H7 (cell line): ENCODE measurements around the gene BCKDHB. TPM values are rescaled to one million over a fixed set of nuclear protein-coding genes. Genes with fewer than 3 reads are reported as not detected.
"Not testable (repeated sequence)": the region's sequence is repeated elsewhere in the genome, so short reads cannot be mapped to it uniquely, and the experiment has no call there.

Experiments
- DNase-seq: peaks from one replicate; pipeline ENCODE4 v3.0.0; 2012
- H3K27me3 ChIP-seq: 2 replicates; pipeline ENCODE4 v1.6.0; 2011; ENCODE audit warnings: mild to moderate bottlenecking, low read length; ENCODE audit not compliant: control insufficient read depth, insufficient read depth
- H3K36me3 ChIP-seq: replicated peaks from 2 replicates; pipeline ENCODE4 v1.5.1; 2011; ENCODE audit warnings: low read length; ENCODE audit not compliant: control insufficient read depth, insufficient read depth
- H3K4me3 ChIP-seq: 2 replicates; pipeline ENCODE4 v1.5.1; 2011; ENCODE audit warnings: low read depth, mild to moderate bottlenecking, control low read depth, low read length, moderate library complexity; ENCODE audit not compliant: insufficient read depth
- total RNA-seq: library from RNA; depleted of rRNA; stranded (reverse); fragments of >200 nt; shearing (Covaris generic); gene quantifications from 2 replicates; pipeline ENCODE4 v1.2.3, GENCODE V29; 2014

The BCKDHB gene
- total RNA-seq, 1 experiment from 2014 or later = 17.4 TPM

GRCh38 chr6:80235647-80236046, 129.2 kb downstream of the BCKDHB start:
- Histone ChIP-seq H3K4me3 (no peak overlapping the region), H3K27me3 (no peaks in the 10 kb centered on the region), H3K36me3 (no peaks in the 10 kb centered on the region)
- DNase-seq = no peak

- H3K36me3 ChIP-seq, H3K4me3 ChIP-seq, DNase-seq, H3K27me3 ChIP-seq: not testable (repeated sequence)
These were observed 132.3 kb downstream of the BCKDHB start for GRCh38 chr6:80238754-80239153.

GRCh38 chr6:80245043-80245442, 138.6 kb downstream of the BCKDHB start:
- Histone ChIP-seq H3K27me3 (no peaks in the 10 kb centered on the region), H3K36me3 (no peaks in the 10 kb centered on the region), H3K4me3 (no peak overlapping the region)
- DNase-seq = no peak

DNA sequence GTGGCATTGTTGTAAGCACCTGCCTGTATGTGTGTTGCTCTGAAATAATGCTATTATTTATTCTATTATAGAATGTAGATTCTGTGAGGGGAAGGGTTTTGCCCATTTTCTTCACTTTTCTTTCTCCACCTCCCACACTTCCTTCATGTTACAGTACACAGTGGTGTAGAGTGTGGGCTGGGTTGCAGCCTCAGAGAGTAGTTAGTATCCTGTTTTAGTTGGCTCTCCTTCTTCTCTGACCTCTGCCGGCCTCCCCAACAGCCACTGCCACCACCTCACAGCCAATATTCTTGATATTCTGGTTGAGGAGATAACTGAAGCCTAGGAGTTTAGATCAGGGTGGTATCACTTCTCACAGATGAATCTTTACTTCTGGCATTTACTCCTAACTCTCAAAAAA, 143.4 kb downstream of the BCKDHB start:
- H3K27me3 ChIP-seq = no peaks in the 10 kb centered on the region
- no peak overlapping the region for H3K4me3 ChIP-seq
- no peak for DNase-seq
- H3K36me3 ChIP-seq = no peaks in the 10 kb centered on the region

DNA sequence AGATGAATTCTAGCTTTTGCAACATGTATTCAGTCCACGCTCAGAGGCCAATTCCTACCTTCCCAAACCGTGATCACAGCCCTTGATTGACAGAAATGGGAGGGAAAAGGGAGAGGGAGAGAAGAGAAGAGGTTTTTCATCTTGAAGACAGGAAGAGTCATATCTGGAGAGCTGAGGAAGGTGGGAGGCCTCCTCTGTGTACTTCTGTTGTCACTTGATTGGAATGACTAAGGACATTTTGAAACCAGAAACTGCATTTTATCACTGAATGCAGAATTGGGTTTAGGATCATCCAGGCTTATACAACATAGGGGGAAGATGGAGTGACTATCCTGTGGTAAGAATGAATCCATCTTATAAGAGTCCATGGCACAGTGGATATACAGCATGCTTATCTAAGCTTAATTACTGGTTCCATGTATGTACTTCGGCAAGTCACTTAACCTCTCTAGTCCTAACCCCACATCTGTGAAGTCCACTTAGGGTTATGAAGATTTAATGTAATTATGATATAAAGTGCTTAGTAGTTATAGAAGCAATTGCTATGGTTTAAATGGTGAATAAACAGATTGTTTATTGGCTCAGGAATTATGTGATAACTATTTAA, 144.0 kb downstream of the BCKDHB start:
- no peak for DNase-seq
- Histone ChIP-seq H3K36me3 (no peaks in the 10 kb centered on the region), H3K27me3 (no peaks in the 10 kb centered on the region), H3K4me3 (no peak overlapping the region)

- Histone ChIP-seq H3K27me3 (no peaks in the 10 kb centered on the region), H3K36me3 (no peaks in the 10 kb centered on the region), H3K4me3 (no peak overlapping the region)
- no peak for DNase-seq
These were observed 144.8 kb downstream of the BCKDHB start for GRCh38 chr6:80251321-80251720.

- Histone ChIP-seq H3K4me3 (no peak overlapping the region), H3K36me3 (no peaks in the 10 kb centered on the region), H3K27me3 (no peaks in the 10 kb centered on the region)
- DNase-seq = no peak
These were observed 148.2 kb downstream of the BCKDHB start for GRCh38 chr6:80254716-80255115.

GRCh38 chr6:80256691-80257090, 150.2 kb downstream of the BCKDHB start:
- Histone ChIP-seq H3K27me3 (no peaks in the 10 kb centered on the region), H3K36me3 (no peaks in the 10 kb centered on the region), H3K4me3 (no peak overlapping the region)
- DNase-seq = no peak

DNA sequence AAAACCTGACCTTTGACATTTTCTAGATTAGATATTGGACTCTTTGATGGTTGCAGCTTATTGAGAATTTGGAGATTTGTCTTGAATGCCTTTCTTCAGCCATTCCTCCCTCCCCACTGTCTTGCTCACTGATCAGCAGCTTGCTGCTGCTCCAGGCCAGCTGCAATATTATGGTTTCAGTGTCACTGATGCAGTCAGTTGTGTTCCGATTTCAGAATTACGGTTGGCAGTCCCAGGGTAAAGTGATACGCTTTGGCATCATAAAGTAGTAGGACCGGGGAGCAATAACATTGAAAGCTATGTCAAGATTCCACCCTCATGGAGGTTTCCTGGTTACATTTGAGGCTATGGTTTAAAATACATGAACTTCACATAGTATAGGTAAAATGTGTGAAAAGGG, 152.6 kb downstream of the BCKDHB start:
- Histone ChIP-seq H3K27me3 (no peaks in the 10 kb centered on the region), H3K4me3 (no peak overlapping the region), H3K36me3 (no peaks in the 10 kb centered on the region)
- no peak for DNase-seq

DNA sequence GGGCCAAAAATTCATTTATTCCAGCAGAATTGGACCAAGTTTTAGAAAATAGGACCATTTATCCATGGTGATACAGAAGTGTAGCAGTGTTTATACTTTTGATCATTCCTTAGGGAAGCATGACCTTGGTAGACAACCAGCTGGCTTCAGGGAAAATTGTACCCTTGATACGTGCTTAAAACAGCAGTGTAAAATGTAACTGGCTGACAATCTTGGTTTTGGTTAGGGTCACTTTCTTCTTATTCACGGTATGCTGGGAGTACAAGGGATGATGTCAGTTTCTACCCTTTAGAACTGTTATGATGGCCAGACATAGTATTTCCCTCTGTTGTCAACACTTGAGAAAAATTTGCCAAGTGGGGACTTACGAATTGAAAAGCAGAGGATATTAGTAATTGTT, 157.1 kb downstream of the BCKDHB start:
- no peak for DNase-seq
- Histone ChIP-seq H3K4me3 (no peak overlapping the region), H3K36me3 (no peaks in the 10 kb centered on the region), H3K27me3 (no peaks in the 10 kb centered on the region)

GRCh38 chr6:80268865-80269730, 162.6 kb downstream of the BCKDHB start:
- Histone ChIP-seq H3K36me3 (no peaks in the 10 kb centered on the region), H3K27me3 (no peaks in the 10 kb centered on the region), H3K4me3 (no peak overlapping the region)
- DNase-seq = no peak

GRCh38 chr6:80271074-80271473, 164.6 kb downstream of the BCKDHB start:
- Histone ChIP-seq H3K27me3 (no peaks in the 10 kb centered on the region), H3K36me3 (no peaks in the 10 kb centered on the region; the same call in 1 of the 2 replicates), H3K4me3 (no peak overlapping the region)
- DNase-seq = no peak

DNA sequence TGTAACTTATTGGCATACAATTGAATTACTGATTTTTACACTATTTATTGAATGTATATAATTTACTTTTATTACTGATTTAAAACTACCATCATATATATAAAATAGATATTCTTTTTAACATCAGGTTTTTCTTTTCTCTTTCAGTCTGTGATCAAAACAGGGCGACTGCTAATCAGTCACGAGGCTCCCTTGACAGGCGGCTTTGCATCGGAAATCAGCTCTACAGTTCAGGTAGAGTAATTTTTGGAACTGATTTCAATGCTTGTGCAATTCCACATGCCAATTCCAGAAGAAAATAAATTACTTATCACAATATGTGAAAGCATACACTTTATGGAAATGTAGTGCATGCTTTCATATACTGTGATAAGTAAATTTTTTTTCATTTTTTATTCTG, 166.5 kb downstream of the BCKDHB start:
- DNase-seq = no peak
- H3K36me3 ChIP-seq = no peaks in the 10 kb centered on the region; the same call in 1 of the 2 replicates
- no peaks in the 10 kb centered on the region for H3K27me3 ChIP-seq
- no peak overlapping the region for H3K4me3 ChIP-seq

DNA sequence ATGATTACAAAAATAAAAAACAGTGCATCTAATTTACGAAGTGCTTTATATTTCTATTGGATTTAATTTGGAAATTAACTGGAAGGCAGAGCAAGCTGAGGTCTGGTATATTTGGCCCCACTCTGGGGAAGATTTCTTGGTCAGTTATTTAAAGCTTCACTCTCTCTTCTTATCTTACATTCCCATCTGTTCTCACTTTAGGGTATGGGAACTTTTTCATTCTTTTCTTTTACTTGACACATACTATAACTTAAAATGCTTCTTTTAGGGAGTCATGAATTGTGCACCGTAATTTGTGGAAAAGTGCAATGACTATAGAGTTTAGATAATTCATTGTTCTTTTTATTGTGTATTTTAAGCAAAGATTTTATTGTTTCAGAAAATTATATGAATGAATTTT, 170.4 kb downstream of the BCKDHB start:
- no peaks in the 10 kb centered on the region; the same call in 1 of the 2 replicates for H3K36me3 ChIP-seq
- no peak overlapping the region for H3K4me3 ChIP-seq
- DNase-seq = no peak
- no peaks in the 10 kb centered on the region for H3K27me3 ChIP-seq

DNA sequence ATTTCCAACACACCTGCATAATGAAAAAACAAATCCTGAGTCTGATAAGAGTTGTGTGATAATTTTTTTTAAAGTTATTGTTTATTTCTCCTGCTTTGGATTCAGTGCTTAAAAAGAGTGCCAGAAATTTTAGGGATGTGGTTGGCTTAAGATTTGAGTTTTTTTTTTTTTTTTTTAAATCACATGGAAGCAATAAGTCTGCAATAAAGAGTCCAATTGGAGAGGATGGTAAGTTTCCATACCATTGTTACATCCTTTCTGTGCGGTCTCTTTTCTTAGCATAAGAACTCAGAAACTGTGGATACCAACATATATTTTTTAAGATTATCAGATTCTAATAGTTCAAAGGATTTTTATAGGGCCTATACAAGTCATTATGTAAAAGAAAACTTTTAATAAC, 171.0 kb downstream of the BCKDHB start:
- Histone ChIP-seq H3K36me3 (no peaks in the 10 kb centered on the region; the same call in 1 of the 2 replicates), H3K27me3 (no peaks in the 10 kb centered on the region), H3K4me3 (no peak overlapping the region)
- DNase-seq = no peak
